ENCODE data around the gene C14orf93.

C14orf93 gene

DNA sequence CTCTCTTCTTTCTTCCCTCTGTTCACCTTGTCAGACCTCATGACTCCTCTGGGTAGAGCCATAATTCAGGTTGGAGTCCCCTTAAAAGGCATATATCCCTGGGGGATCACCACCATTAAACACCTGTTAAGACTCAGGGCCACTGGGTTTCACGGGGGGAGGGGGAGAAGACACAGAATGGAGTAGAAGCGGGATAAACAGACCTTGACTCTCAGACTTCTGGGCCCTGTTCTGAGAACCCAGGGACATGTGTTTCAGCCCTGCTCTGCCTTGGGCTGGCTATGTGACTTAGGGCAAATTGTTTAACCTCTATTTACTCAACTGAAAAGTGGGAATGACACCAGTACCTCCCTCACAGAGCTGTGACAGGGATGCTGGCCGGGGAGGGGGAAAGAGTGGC lies 42.7 kb upstream of the C14orf93 start:
- Histone ChIP-seq H3K27me3 (ENCODE audit: control insufficient read depth in 1 of 2, insufficient read depth in 2 of 2, low read length in 2 of 2) (no peaks in the 10 kb centered on the region), H3K4me3 (ENCODE audit: low read depth in 1 of 2, low read length in 2 of 2) (no peak overlapping the region), H3K9me3 (ENCODE audit: low read length) (no peaks in the 10 kb centered on the region), H3K9ac (ENCODE audit: low read length) (no peak overlapping the region), H3K27ac (ENCODE audit: low read depth, low read length) (no peak overlapping the region), H3K4me1 (ENCODE audit: insufficient read depth, low read length) (peaks cover 17% of the 10 kb centered on the region), H3K36me3 (ENCODE audit: insufficient read depth, low read length) (no peaks in the 10 kb centered on the region)

DNA sequence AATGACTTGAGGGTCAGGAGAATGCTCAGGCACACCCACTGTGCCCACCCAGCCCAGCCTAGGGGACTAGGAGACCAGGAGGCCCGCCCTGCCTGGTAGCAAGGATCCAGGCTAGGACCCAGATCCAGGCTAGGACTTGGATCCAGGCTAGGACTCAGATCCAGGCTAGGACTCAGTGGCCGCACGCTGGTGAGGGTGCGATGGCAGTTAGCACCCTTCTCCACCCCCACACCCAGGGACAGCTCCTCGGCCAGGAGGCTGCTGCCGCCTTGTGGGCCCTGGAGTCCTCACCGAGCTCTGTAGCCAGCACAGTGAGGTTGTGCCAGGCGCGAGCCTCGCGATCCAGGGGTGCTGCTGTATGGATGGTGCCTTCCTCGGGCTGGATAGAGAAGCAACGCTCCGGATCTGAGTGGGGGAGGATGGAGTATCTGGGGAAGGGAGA lies 42.3 kb upstream of the C14orf93 start:
- Histone ChIP-seq H3K27ac (ENCODE audit: low read depth, low read length) (no peak overlapping the region), H3K27me3 (ENCODE audit: control insufficient read depth in 1 of 2, insufficient read depth in 2 of 2, low read length in 2 of 2) (no peaks in the 10 kb centered on the region), H3K9ac (ENCODE audit: low read length) (no peak overlapping the region), H3K9me3 (ENCODE audit: low read length) (no peaks in the 10 kb centered on the region), H3K4me3 (ENCODE audit: low read depth in 1 of 2, low read length in 2 of 2) (no peak overlapping the region), H3K4me1 (ENCODE audit: insufficient read depth, low read length) (peaks cover 17% of the 10 kb centered on the region), H3K36me3 (ENCODE audit: insufficient read depth, low read length) (no peaks in the 10 kb centered on the region)

DNA sequence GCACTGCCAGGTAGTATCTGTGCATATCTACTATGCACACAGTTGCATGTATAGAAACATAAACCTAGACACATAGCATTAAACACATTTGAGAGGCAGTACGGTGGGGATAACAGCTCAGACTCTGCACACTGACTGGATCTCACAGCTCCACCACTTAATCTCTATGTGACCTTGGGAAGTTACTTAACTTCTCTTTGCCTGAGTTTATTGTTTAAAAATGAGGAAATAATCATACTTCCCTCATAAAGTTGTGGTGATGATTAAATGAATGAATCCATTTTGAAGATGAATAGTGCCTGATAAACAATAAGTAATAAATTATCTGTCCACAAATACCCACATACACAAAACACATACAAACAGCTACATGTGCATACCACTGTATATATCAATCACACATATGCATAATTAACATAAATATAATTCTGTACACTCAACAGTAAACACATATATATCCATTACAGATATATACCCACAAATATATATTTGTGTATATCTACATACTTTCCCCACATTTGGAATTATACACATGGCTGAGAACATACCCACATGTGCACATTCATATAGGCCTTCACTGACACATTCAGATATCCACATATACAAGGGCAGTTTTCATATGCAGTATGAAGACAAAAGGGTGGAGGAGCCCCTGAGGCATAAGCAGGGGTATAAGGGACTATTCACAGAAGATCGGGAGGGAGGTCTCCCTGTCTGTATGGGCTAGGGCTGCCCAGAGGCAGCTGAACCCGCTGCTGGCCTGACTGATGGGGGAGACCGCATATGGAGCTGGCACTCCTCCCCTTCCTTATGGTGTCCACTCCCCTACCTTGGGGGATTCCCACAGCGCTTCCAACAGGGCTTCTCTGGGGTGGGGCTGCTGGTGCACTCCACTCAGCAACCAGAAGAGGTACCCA lies 41.5 kb upstream of the C14orf93 start:
- H3K4me3 ChIP-seq (ENCODE audit: low read depth in 1 of 2, low read length in 2 of 2) = no peak overlapping the region
- no peak overlapping the region for H3K27ac ChIP-seq (ENCODE audit: low read depth, low read length)
- H3K9me3 ChIP-seq (ENCODE audit: low read length) = no peaks in the 10 kb centered on the region
- no peaks in the 10 kb centered on the region for H3K27me3 ChIP-seq (ENCODE audit: control insufficient read depth in 1 of 2, insufficient read depth in 2 of 2, low read length in 2 of 2)
- H3K36me3 ChIP-seq (ENCODE audit: insufficient read depth, low read length) = no peaks in the 10 kb centered on the region
- no peak overlapping the region for H3K9ac ChIP-seq (ENCODE audit: low read length)
- H3K4me1 ChIP-seq (ENCODE audit: insufficient read depth, low read length) = peaks cover 12% of the 10 kb centered on the region

GRCh38 chr14:23049011-23049410 lies 39.1 kb upstream of the C14orf93 start:
- no peaks in the 10 kb centered on the region for H3K9me3 ChIP-seq (ENCODE audit: low read length)
- H3K4me1 ChIP-seq (ENCODE audit: insufficient read depth, low read length) = no peaks in the 10 kb centered on the region

DNA sequence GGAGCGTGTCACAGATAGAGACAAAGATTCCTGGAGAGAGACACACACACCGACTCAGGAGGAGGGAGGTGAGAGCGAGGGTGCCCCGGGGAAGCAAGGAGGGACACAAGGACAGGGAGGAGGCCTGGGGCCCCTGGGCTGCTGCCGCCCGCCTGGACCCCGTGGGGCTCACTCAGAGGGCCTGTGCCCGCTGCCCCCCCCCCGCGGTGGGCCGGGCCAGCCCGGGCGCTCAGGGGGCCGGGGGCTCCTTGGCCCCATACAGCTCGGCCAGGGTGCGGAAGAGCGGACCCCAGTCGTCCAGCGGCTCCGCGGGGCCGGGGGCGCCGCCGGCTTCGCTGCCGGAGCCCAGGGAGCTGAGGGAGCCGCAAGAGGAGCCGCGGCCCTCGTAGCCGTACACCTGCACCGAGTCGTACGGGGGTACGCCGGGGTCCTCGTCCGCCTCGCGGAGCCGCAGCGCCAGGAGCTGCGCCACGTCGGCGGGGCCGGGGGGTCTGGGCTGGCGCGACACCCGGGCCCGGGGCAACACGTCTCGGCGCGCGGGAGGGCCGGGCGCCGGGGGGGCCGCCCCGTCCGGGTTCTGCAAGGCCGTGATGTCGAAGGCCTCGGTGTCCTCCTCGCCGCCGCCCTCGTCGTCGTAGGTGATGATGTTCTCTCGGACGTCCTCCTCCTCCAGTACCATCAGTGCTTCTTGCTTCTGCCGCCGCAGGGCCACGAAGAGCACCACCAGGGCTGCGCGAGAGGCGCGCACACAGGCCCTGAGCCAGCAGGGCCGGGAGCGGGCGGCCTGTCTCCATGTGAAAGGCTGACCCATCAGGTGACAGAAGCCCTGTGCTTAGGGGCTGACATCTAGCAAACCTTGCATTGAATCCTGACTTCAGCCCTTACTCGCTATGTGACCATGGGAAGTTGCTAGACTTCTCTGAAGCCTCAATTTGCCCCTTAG lies 38.1 kb upstream of the C14orf93 start:
- no peak overlapping the region for H3K27ac ChIP-seq (ENCODE audit: low read depth, low read length)

More at GRCh38 chr14:23049011-23049410, 39.1 kb upstream of the C14orf93 start:
- Histone ChIP-seq H3K27ac (ENCODE audit: low read depth, low read length) (no peak overlapping the region), H3K36me3 (ENCODE audit: insufficient read depth, low read length) (no peaks in the 10 kb centered on the region), H3K27me3 (ENCODE audit: control insufficient read depth in 1 of 2, insufficient read depth in 2 of 2, low read length in 2 of 2) (no peaks in the 10 kb centered on the region), H3K9ac (ENCODE audit: low read length) (no peak overlapping the region), H3K4me3 (ENCODE audit: low read depth in 1 of 2, low read length in 2 of 2) (no peak overlapping the region)

DNA sequence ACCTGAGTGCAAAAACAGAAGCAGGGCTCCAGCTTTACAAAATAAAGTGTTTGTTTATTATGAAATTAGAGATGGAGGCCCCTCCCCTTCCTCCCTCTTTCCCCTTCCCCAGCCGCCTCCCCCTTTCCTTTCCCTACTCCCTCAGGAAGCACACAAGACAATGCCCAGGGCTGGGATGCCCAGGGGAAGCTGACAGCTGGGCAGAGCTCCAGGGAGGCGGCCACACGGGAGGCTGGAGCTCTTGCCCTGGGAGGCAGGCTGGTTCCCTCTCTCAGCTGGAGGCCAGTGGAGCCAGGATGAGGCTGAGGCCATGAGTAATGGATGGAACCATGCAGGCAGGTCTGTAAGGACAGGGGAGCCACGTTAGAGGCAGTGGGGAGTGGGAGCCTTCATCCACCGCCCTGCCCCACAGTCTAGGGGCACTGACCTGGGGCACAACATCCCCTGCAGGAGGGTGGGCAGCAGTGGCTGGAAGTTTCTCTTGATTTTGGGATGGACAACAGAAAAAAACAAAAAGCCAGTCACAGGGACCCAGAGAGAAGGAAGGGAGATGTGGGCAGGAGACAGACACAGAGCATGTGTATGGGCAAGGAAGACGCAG lies 37.2 kb upstream of the C14orf93 start:
- Histone ChIP-seq H3K36me3 (ENCODE audit: insufficient read depth, low read length) (no peaks in the 10 kb centered on the region), H3K4me3 (ENCODE audit: low read depth in 1 of 2, low read length in 2 of 2) (no peak overlapping the region), H3K27ac (ENCODE audit: low read depth, low read length) (no peak overlapping the region), H3K9me3 (ENCODE audit: low read length) (no peaks in the 10 kb centered on the region), H3K4me1 (ENCODE audit: insufficient read depth, low read length) (no peaks in the 10 kb centered on the region), H3K9ac (ENCODE audit: low read length) (no peak overlapping the region), H3K27me3 (ENCODE audit: control insufficient read depth in 1 of 2, insufficient read depth in 2 of 2, low read length in 2 of 2) (no peaks in the 10 kb centered on the region)

More for the DNA sequence above, 38.1 kb upstream of the C14orf93 start:
- Histone ChIP-seq H3K4me3 (ENCODE audit: low read depth in 1 of 2, low read length in 2 of 2) (no peak overlapping the region), H3K9ac (ENCODE audit: low read length) (no peak overlapping the region), H3K4me1 (ENCODE audit: insufficient read depth, low read length) (no peaks in the 10 kb centered on the region), H3K36me3 (ENCODE audit: insufficient read depth, low read length) (no peaks in the 10 kb centered on the region), H3K27me3 (ENCODE audit: control insufficient read depth in 1 of 2, insufficient read depth in 2 of 2, low read length in 2 of 2) (no peaks in the 10 kb centered on the region), H3K9me3 (ENCODE audit: low read length) (no peaks in the 10 kb centered on the region)

GRCh38 chr14:23045419-23046357 lies 35.7 kb upstream of the C14orf93 start:
- H3K4me1 ChIP-seq (ENCODE audit: insufficient read depth, low read length) = no peaks in the 10 kb centered on the region
- no peaks in the 10 kb centered on the region for H3K27me3 ChIP-seq (ENCODE audit: control insufficient read depth in 1 of 2, insufficient read depth in 2 of 2, low read length in 2 of 2)
- no peak overlapping the region for H3K27ac ChIP-seq (ENCODE audit: low read depth, low read length)
- no peak overlapping the region for H3K4me3 ChIP-seq (ENCODE audit: low read depth in 1 of 2, low read length in 2 of 2)
- no peaks in the 10 kb centered on the region for H3K9me3 ChIP-seq (ENCODE audit: low read length)
- no peak overlapping the region for H3K9ac ChIP-seq (ENCODE audit: low read length)
- no peaks in the 10 kb centered on the region for H3K36me3 ChIP-seq (ENCODE audit: insufficient read depth, low read length)

GRCh38 chr14:23044840-23045239 lies 34.9 kb upstream of the C14orf93 start:
- Histone ChIP-seq H3K4me1 (ENCODE audit: insufficient read depth, low read length) (no peaks in the 10 kb centered on the region), H3K36me3 (ENCODE audit: insufficient read depth, low read length) (no peaks in the 10 kb centered on the region), H3K9ac (ENCODE audit: low read length) (no peak overlapping the region), H3K4me3 (ENCODE audit: low read depth in 1 of 2, low read length in 2 of 2) (no peak overlapping the region), H3K27me3 (ENCODE audit: control insufficient read depth in 1 of 2, insufficient read depth in 2 of 2, low read length in 2 of 2) (no peaks in the 10 kb centered on the region), H3K9me3 (ENCODE audit: low read length) (no peaks in the 10 kb centered on the region), H3K27ac (ENCODE audit: low read depth, low read length) (no peak overlapping the region)

GRCh38 chr14:23043754-23044153 lies 33.8 kb upstream of the C14orf93 start:
- H3K27ac ChIP-seq (ENCODE audit: low read depth, low read length) = no peak overlapping the region
- H3K9me3 ChIP-seq (ENCODE audit: low read length) = no peaks in the 10 kb centered on the region
- no peaks in the 10 kb centered on the region for H3K36me3 ChIP-seq (ENCODE audit: insufficient read depth, low read length)
- no peak overlapping the region for H3K4me3 ChIP-seq (ENCODE audit: low read depth in 1 of 2, low read length in 2 of 2)
- H3K9ac ChIP-seq (ENCODE audit: low read length) = no peak overlapping the region
- no peaks in the 10 kb centered on the region for H3K4me1 ChIP-seq (ENCODE audit: insufficient read depth, low read length)
- no peaks in the 10 kb centered on the region for H3K27me3 ChIP-seq (ENCODE audit: control insufficient read depth in 1 of 2, insufficient read depth in 2 of 2, low read length in 2 of 2)

DNA sequence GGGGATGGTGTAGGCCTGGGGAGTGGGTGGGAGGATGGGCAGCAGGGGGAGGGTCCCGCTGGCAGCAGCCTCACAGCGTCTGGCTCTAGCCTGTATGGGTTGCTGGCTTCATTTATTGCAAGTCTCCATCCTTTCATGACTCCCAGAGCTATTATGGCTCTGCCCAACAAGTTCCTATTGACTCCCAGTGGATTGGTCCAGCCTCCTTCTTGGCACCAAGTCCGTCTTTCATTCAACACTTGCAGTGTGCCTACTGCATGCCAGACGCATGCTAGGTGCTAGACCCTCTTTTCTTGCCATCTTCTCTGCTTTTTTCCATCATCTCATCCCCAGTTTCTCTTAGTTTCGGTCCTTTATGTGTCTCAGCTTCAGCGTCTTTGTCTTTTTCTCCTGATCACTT lies 33.2 kb upstream of the C14orf93 start:
- Histone ChIP-seq H3K4me3 (ENCODE audit: low read depth in 1 of 2, low read length in 2 of 2) (no peak overlapping the region), H3K4me1 (ENCODE audit: insufficient read depth, low read length) (no peaks in the 10 kb centered on the region), H3K27ac (ENCODE audit: low read depth, low read length) (no peak overlapping the region), H3K9me3 (ENCODE audit: low read length) (no peaks in the 10 kb centered on the region), H3K27me3 (ENCODE audit: control insufficient read depth in 1 of 2, insufficient read depth in 2 of 2, low read length in 2 of 2) (no peaks in the 10 kb centered on the region), H3K36me3 (ENCODE audit: insufficient read depth, low read length) (no peaks in the 10 kb centered on the region), H3K9ac (ENCODE audit: low read length) (no peak overlapping the region)

Measured in muscle layer of colon (tissue), 2 donors.